CD4-positive, alpha-beta T cell treated with Interleukin-12 subunit alpha and Interleukin-12 subunit beta, for 1 hour (primary cell): ENCODE measurements around the gene GLE1.
A peak's percentile ranks its signal among the peaks of the same experiment; 100 is the strongest.
"Not testable (repeated sequence)": the region's sequence is repeated elsewhere in the genome, so short reads cannot be mapped to it uniquely, and the experiment has no call there.

Source experiments
- DNase-seq: peaks from one replicate; pipeline ENCODE4 v3.0.0-alpha.2; 2020

Gene GLE1

DNA sequence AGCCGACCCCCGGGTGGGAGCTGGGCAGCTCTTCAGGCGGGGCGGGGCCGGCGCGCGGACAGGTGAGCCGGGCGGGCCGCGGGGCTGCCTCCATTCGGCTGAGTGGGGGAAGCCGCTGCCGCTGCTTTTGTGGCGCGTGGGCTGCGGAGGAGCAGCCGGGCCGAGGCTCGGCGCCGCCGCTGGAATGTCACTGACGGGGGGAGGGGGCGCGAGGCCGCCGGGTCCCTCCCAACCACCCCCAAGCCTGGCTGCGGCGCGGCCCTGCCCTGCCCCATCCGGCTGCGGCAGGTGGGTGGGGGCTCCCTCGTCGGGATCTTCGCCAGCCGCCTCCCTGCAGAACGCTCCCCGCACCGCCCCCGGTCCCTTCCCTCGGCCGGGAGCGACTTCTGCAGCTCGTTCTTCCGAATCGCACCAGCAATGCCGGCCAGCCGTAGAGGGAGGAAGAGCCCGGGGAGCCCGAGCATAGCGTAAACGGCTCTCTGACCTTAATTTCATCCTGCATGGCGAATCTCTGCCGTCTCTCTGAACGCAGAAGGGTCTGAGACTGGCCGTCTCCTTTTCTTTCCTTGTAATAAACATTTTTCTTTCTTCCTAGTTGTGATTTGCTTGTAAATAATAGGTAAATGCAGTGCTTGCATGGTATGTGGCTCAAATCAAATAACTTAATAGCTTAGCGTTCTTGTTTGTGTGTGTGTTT, 48.4 kb downstream of the GLE1 start:
- DNase-seq: no peak

DNA sequence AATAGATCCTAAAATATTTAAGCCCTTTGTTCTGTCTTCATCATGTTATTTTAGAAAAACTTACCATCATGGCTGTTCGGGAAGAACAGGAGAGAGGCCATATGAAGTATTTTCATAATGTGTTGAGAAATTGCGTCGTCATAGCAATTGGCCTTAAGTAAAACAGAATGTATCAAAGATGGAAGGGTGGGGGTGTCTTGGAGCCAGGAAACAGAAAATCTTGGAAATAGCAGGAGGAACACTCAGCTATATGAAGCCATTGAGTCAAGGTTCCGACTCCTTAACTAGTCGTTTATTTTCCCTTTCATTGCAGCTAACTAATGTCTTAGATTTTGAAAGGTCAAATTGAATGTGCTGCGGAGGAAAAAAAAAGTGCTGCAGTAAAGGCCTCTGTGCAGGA, 49.2 kb downstream of the GLE1 start:
- DNase-seq: no peak

DNA sequence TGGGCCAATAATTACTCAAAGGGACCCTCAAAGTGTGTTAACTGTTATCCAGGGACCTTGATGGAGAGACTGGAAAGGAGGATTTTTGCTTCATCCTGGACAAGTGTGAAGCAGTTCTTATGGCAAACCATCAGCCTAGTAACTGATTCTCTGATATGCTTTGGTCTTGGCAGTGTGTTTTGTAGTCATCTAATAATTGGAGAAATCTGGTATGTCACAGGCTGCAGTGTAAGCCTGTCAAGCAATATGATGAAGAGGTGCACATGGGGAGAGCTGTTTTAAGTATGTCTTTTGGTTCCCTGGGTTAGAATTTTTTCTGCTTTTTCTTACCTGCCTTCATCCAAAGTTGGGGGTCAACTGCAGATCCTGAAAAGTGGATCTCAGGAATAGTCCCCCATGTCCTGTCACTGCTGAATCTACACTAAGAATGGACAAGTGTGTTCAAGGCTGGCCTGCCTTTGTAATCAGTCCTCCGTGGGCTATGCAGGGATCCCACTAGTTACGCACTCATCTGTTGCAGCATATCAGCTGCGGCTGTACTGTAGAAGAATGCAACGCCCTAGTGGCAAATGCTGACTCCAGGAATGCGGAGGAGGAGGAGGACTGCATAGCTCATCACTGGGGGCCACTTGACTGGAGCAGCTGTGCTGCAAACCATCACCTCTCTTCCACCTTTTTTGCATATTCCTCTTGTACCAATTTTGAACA, 49.8 kb downstream of the GLE1 start:
- no peak for DNase-seq

DNA sequence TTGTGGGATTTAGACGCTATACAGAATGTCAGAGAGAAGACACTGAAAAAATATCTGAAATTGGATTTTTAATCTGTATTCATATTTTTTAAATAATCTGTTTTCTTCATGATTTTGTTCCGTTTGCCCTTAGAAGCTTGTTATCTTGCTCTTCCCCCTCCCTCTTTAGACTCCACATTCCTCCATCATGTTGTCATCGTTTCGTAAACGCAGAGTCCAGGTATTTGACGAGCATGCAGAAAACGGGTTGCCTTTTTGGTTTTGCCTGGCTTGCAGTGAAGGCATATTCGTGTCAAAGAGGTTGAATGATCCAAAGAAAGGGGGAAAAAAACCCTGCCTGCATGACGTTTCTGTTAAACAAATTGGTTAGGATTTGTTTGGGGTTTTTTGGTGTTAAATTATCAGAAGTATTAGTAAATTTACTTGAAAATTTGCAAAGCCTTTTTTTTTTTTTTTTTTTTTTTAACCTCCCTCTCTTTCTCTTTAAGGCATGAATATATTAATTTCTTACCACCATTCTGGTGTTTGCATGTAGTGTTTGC, 50.7 kb downstream of the GLE1 start:
- no peak for DNase-seq

DNA sequence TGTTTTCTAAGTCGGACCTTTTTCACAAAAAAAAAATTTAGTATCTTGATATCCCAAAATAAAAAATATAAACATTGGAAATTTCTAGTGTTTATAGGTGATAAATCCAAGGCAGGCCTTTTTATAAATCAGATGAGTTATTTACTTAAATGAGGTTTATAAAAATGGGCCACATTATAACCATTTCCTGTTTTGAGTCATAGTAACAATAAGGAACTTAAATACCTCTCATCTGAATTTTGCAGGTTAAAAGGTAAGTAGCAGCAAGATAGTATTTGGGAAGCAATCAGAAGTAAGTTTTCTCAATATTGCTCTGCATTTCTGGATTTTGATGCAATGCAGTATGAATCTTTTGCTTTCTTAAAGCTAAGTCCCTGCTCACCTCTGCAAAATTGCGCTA, 51.8 kb downstream of the GLE1 start:
- DNase-seq: no peak

DNA sequence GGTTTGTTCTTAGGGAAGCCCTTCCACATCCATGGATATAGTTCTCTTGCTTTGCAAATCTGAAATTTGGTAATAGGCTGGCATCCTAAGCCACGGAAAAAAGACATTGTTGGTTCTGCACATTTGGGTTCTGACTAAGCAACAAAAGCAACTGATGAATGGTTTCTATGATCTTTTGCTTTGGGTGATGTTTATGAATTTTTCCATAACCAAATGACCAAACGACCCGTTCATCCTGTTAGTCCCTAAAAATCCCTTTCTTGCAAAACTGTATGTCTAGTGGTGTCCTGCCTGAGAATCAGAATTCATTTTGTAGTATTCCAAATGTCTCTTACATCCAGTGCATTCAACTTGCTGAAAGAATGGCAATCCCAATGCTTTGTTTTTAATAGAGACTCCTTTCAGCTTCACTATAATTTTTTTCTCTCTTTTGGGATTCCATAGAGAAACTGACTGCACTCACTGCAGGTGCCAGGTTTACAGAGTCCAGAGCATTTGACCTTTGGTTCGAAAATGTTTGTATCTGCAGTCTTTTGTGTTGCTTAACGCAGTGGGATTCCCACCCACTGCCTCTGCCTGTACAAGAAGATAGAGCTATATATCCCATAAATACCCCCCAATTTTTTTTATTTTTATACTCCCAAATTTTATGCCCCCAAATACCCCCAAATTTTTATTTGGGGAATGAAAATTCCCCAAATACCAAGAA, 52.6 kb downstream of the GLE1 start:
- no peak for DNase-seq

DNA sequence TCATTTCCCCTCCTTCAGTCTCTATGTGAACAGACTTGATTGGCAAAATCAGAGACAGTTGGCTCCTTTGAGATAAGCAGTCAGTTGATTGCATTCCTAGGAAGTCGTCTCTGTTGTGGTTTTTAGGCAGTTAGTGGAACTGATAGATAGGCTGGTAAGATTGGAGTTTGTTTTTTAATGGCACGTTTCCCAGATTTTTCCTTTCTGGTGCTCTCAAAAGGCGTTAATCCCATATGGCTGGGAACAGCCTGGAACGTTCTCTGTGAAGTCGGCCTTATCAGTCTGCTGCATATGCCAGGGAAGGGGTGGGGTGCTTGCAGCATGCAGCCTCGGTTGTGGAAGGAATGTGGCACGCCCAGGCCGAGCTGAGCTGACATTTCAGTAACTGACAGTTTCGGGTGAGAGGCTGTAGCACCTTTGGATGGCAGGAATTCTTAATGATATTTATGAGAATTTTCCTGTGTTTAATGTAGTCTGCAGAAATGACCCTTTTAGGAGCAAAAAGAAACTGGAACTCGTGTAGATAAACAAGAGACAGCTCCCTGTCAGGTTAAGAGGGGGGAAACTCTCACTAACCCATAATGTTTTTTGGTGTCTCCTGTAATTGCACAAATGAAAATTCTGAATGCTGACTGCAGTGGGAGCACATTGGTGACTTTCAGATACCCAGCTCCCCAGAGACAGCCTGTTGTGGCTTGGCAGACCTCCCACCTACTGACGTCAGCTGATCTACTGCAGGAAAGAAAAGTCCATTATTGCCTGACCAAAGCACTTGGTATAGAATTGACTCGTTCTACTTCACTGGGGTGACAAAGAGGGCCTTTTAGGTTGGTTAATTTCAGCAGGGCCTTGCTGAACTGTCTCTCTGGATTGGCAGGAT, 54.2 kb downstream of the GLE1 start:
- peak; percentile 34 for DNase-seq

DNA sequence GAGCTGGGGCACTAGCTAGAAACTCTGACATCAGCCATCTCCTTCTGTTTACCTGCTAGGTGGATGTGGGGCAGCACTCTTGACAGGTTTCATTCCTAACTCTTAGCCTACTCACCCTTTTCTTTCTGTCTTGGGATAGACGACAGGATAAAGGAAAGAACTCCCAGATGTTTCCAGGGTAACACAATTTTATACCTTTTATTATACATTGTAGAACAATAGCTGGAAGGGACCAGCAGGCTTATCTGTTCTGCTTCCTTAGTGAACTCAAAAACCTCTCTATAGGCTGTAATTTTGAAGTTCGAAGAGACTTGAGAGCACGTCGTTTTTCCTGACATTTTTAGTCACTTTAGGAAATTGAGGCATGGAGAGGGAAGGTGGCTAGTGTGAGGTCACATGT, 61.1 kb downstream of the GLE1 start:
- no peak for DNase-seq

DNA sequence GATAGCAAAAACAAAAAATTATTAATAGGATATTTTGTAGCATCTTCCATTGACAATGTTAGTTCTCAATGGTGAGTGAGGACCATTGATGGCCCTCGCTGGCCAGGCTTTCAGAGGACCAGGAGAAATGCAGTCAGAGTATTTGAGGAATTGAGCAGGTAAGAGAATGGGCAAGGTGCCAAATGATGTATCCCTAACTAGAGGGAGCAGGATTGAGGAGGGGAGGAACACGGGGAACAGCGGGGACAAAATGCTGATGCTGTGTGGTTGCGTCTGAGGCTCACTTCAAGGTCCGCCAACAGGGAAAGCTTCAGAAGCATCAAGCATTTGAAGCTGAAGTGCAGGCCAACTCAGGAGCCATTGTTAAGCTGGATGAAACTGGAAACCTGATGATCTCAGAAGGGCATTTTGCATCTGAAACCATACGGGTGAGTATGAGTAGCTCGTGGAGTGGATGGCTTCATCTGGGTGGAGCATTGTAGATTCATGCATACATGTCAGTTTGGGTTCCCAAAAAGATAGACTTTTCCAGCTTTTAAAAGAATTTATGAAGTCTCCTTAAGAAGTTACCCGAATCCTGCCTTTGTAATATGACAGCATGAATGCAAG, 64.1 kb downstream of the GLE1 start:
- DNase-seq: no peak

DNA sequence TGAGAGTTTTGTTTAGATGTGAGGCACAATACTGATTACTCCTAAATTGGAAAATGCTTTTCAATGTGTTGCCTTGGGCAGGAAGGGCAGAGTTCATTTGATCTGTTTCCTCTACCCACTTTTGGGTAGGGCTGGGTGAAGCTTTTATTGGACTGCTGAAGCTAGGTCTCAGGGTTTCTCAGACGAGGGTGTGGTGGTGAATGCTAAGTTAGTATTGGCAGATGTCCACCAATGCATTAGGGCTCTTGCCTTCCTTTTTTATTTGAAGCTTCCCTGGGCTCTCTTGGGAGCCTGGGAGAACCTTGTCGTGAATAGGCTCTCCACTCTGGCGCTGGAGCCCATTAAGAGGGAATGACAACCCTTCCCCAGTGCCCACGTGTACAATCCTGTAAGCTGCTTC, 71.0 kb downstream of the GLE1 start:
- DNase-seq: no peak

DNA sequence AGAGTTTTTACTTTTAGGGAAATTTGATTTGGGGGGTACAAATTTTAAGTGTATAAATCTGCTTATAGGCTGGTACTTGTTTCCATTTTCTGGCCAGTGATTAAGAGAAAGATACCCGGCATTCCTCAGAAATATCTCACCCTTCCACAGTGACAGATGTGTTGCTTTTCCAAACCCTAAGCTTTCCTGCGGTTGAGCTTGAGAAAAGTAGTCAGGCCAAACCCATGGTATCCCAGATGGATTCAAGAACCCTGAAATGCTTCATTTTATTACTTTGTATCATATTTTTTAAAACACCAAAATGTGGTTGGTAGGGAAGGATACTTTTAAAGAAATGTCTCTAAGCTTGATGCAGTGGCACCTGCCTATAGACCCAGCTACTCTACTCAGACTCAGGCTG, 71.4 kb downstream of the GLE1 start:
- DNase-seq: no peak

DNA sequence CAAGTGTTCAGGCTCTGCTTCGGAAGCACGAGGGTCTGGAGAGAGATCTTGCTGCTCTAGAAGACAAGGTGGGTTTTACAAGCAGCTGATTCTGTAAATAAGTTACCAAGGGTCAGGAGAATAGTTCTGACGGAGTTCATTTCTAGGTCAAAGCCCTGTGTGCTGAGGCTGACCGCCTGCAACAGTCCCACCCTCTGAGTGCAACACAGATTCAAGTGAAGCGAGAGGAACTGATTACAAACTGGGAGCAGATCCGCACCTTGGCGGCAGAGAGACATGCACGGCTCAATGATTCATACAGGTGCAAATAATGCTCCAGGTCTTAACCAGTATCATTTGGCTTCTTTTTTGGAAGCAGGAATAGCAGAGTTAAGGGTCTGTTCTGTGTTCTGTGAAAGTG, 72.7 kb downstream of the GLE1 start:
- no peak for DNase-seq

DNA sequence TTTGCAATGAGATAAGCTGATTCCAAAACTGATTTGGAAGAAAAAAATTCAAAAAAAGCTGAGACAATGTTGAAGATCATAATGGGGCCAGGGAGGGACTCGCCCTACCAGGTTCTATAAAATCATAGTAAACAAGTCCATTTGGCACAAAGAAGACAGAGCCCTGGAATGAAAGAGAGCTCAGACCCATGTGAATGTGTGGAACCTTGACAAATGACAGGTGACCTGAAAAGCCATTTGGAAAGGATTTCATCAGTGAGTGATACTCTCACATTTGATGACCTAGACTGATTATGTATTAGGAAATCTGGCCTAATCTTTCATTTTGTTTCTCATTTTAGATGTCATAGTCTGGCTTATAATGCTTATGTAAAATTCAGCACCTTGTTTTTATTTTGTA, 74.7 kb downstream of the GLE1 start:
- no peak for DNase-seq

DNA sequence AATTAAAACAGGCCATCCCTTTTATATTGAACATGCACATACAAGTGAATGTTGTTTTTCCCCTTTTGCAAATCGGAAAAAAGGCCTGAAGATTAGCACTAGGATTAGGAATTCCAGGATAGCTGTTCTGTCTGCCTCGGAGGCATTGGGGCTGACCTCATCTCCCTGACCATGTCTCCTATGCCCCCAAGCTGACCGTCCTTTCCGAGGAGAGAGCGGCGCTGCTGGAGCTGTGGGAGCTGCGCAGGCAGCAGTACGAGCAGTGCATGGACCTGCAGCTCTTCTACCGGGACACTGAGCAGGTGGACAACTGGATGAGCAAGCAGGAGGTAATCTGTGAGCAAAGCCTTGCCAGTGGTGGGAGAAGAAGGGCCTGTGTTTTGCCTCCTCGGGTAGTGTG, 76.2 kb downstream of the GLE1 start:
- DNase-seq: no peak

DNA sequence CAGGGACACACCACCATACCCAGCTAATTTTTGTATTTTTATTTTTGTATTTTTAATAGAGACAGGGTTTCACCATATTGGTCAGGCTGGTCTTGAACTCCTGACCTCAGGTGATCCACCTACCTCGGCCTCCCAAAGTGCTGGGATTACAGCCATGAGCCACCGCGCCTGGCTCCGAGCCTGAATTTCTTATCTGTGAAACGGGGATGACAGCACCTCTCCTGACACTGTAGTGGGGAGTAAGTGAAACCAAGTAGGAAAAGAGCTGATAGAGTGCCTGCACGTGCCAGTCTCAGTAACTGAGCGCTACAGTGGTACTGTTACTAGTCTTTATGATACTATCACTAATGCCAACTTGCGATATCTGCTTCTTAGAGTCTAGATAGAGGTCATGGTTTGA, 80.6 kb downstream of the GLE1 start:
- DNase-seq: not testable (repeated sequence)

DNA sequence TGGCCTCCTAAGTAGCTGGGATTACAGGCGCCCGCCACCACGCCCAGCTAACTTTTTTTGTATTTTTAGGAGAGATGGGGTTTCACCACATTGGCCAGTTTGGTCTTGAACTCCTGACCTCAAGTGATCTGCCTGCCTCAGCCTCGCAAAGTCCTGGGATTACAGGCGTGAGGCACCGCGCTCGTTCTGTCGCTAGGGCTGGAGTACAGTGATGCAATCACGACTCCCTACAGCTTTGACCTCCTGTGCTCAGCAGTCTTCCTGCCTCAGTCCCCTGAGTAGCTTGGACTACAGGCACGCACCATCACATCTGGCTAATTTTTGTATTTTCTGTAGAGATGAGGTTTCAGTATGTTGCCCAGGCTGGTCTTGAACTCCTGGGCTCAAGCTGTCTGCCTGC, 82.4 kb downstream of the GLE1 start:
- not testable (repeated sequence) for DNase-seq

DNA sequence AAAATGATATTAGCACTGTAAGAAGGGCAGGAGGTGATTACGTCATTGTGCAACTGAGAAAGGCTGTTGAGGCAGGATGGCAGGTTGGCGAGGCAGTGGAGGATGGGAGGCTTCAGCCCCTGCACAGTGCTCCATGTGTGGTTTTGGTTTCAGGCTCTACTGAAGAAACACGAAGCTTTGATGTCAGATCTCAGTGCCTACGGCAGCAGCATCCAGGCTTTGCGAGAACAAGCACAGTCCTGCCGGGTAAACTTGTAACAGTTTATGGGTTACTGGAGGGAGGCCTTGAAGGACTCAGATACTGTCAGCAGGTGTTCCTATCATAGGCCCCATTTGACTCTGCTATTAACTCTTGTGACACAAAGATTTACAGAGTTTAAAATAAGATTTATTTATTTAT, 82.9 kb downstream of the GLE1 start:
- peak; percentile 43 for DNase-seq

DNA sequence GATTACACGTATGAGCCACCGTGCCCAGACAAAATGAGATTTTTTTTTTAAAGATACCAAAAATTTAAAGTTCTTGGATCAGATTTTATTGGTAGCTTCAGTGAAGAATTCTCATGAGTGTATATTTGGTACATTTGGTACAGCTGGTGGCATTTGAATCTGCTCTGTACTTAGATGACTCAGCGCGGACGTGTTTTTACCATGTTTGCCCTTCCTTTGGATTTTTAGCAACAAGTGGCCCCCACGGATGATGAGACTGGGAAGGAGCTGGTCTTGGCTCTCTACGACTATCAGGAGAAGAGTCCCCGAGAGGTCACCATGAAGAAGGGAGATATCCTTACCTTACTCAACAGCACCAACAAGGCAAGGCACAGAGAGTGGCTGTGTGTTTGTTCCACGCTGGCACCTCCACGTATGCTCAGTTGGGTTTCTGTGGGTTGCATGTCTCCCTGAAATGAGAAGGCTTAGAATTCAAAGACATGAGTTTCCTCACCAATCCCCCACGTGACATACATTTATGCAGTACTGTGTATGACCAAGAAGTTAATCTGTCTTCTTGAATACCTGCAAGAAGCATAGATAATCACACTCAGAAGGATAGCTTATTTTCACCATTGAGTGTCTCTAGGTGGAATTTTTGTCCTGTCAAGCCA, 84.2 kb downstream of the GLE1 start:
- no peak for DNase-seq
